GM19023 (cell line): Measurements from ENCODE around the gene ABCC9.
"Not testable (repeated sequence)": the region's sequence is repeated elsewhere in the genome, so short reads cannot be mapped to it uniquely, and the experiment has no call there.

Source experiments
- ATAC-seq: cut with Tn5 transposase; IDR thresholded peaks from one replicate; pipeline ENCODE4 v1.9.1; 2021; ENCODE audit warnings: mild to moderate bottlenecking, moderate library complexity; ENCODE audit not compliant: unreplicated experiment

ABCC9 gene

DNA sequence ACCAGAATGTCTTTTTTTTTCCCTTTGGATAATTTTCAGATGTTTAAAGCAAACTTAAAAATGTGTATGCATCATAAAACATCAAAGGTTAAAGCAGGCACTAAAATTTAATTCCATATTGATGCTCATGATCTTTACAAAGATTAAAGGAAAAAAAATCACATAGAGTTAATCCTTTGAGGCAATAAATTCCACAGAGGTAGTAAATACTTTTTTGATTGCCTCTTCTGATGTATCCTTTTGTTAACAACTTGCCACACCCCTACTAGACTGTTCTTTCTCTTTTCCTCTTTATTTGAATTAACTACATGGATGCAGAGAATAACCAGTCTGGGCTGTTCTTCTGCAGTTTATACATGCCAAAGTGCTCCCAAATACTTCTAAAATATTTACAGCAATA, 121.5 kb downstream of the ABCC9 start:
- ATAC-seq: no peak

DNA sequence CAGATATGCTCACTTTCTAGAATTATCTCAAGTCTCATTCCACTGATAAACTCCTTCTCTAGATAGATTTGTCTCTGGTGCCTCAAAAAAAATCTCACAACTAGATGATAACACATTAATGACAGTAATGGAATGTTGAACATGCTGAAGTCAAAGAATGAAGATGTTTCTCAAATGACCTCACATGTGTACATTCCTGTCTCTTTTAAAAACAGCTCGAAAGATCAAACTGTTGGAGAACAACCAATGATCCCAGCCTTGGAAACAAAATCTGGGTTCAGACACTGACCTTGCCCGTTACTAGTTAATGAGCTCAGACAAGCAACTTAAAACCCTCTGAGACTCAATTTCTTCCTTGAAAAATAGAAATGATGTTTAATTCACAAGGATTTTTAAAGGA, 122.0 kb downstream of the ABCC9 start:
- ATAC-seq: no peak

DNA sequence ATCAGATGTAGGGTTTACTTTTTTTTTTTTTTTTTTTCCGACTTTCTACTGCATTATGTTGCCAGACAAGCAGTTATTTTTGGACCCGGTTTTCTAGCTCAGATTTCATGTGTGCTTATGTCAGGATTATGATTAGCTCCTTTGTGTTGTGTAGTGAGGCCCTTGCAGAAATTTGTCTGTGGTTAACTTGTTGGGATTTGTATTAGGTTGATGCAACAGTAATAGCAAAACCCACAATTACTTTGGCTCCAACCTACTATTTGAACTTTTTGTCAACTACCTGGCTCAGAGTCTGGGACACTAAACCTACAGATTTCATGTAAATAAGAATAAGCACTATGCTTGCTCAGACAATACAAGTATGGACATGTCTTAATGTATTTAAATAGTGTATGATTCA, 122.6 kb downstream of the ABCC9 start:
- no peak for ATAC-seq

DNA sequence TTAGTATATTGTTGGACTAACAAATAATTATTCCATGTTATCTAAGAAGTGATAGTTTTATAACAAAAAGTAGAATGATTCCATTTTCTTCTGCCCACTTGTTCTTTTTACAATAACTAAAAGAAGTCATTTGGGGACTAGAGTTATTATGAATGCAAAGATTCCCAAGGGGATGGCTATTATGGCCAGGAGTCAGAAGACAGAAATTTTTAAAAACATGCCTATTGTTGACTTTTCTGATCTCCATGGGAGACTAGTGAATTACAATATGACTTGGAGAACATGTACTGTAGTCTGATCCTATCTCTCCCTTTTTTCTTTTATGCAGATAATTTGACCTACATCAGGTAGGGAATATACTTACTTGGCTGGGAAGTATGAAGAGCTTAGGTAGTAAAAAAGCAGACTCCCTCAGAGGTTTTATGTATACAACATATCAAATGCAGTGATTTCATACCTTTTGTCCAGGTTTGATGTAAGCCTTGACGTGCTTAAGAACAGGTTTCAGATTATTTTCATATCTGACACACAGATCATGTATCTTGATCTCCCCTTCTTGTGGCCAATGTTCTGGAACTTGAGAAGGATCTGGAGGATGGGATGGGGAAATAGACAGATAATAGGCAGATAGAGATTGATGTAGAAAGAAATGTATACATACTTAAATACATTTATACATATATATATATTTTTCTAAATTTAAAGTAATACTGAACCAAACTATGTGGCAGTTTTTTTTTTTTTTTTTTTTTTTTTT, 125.7 kb downstream of the ABCC9 start:
- no peak for ATAC-seq

DNA sequence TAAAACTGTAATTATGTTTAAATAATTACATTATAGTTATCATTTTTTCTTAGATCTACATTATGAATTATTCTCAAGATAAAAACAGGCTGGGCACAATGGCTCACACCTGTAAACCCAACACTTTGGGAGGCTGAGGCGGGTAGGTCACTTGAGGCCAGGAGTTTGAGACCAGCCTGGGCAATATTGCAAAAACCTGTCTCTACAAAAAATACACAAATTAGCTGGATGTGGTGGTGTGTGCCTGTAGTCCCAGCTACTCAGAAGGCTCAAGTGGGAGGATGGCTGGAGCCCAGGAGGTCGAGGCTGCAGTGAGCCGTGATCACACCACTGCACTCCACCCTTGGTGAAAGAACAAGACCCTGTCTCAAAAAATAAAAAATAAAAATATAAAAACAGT, 126.4 kb downstream of the ABCC9 start:
- no peak for ATAC-seq

DNA sequence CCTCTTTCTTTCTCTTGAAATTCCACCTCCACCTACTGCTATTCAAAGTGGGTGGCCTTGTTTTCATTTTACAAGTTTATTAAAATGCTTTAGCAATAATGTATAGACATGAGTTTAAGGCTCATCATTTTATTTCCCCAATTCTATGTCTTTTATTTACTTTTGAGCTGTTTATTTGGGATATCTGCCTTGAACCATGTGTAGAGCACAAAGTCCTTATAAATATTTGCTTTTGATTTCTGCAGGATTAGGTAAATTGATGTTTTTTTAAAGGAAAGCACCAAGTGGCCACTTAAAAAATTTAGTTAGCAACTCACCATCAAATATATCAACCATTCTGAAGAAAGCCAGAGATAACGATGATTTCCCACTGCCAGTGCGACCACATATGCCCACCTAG, 126.9 kb downstream of the ABCC9 start:
- no peak for ATAC-seq

DNA sequence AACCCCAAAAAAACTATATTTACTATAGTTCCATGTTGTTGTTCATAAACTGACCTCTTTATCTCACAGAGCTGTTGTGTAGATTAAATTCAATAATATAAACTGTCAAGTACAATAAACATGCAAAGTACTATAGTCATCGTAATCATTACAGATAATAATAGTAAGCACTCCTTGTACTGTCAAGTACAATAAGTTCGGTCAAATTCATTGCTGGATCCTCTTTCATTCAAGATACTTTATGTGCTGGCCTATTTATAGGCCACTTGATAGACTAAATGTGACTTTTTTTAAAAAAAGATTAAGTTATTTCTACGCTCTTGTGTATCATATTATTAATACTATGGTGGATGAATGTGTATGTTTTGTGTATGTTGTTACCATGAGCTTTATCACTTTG, 127.5 kb downstream of the ABCC9 start:
- ATAC-seq: no peak

DNA sequence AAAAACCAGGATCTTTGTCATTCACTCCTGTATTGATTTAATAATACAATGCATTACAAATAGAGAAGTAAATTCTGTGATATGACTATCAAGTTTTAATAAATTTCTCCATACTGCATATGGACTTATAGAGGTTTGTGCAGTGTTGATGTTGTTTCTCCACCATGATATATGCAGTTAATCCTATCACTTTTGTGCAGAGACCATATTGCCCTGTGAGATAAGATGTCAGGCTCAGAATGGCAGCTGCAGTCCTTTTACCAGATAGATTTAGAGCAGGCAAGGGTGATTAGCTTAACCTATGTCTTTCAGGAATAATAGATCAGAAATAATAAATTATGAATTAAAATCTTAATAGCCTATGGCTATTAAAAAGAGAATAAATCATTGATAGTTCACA, 128.1 kb downstream of the ABCC9 start:
- no peak for ATAC-seq

DNA sequence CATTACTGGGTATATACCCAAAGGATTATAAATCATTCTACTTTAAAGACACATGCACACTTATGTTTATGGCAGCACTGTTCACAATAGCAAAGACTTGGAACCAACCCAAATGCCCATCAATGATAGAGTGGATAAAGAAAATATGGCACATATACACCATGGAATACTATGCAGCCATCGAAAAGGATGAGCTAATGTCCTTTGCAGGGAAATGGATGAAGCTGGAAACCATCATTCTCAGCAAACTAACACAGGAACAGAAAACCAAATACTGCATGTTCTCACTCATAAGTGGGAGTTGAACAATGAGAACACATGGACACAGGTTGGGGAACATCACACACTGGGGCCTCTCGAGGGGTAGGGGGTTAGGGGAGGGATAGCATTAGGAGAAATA, 128.9 kb downstream of the ABCC9 start:
- not testable (repeated sequence) for ATAC-seq

DNA sequence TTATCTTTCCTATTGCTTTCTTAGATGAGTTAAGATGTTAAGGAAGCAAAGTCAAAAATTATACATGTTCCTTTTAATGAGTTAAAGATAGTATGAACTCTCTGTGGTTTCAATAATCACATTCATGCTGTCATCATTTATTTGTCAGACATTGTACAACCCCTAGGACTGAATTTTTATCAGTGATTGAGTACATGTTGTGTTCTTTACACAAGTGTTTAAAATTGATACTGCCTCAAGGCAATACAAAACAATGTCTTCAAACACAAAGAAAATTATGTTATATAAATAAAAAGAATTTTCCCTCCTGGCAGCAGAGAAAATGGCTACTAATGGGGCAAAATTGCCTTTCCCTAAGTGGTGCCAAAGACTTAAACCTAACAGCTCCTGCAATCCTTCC, 132.1 kb downstream of the ABCC9 start:
- ATAC-seq: no peak

DNA sequence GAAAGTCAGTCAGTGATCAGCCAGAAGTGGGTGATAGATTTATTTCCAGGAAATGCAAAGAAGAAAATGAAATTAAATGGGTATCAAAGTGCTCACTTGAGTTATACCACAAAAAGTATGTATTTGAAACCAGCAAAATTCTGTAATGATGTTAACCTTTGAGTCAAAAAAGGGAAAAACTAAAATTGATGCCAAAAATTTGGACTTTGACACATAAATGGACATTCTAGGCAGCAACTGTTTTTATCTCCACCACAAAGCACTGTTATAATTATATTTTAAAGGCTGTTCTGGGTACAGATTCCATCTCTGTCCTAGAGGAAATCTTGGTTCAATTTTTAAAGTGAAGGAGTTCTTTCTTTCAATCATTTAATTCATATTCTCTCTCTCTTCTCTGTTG, 135.0 kb downstream of the ABCC9 start:
- no peak for ATAC-seq

DNA sequence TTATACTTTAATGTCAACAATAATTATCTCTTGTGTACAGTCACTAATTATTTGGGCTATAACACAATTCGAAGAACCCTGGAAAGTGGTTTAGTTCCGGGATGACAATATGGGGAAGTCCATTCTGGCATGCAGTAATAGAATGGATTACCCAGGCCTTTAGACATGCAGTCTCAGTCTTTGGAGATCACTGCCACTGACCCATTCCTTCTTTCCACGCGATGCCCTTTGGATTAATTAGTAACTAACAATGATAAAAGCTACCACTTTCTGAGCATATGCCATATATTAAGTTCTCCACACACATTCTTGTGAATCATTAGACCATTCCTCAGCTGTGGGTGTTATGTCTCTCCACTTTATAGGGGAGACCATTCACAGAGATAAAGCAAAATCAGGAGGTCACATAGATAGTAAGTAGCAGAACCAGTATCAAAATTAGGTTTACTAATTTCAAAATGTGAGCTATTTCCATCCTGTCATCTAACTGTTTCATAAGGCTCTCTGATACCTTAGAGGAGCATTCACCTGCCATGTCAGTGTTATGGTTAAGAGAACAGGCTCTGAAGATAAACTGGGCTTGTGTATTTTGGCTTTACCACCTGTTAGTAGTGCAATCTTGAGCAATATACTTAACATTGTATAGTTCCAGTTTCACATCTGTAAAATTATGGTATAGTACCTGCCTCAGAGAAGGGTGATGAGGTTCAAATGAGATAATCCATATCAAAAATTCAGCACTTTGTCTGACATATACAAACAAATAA, 139.5 kb downstream of the ABCC9 start:
- ATAC-seq: no peak

DNA sequence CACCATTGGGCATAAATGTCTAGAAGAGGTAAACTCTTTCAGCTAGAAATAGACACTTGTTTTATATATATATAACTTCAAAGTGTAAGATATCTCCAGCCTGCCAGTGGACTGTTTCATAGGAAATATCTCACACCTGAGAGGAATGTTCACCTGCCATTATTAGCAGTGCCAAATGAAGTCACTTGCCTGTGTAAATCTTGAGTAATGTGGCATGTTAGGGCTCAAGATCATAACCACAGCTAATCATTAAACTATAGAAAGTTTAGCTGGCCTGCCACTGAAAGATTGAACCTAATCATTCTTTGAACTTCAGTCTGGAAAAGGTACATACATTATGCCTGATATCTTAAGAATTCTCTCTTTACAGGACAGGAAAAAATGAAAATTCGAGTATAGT, 141.2 kb downstream of the ABCC9 start:
- ATAC-seq: no peak

DNA sequence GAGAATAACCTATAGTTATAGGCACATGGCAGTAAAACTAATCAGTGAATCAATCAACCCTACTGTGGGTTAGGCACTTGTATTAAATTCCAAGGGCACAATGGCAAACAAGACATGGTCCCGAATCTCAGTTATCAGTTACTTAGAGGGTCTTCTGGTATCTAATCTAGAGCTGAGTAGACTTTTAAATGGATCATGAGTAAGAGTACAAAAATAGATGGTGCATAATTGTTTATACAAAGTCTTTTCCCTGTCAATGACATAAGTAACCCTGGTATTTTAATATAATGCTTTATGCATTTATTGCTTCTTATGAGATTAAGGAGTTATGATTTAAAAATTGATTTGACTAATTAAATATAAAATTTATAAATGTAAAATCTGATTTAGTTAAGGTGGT, 143.7 kb downstream of the ABCC9 start:
- no peak for ATAC-seq

DNA sequence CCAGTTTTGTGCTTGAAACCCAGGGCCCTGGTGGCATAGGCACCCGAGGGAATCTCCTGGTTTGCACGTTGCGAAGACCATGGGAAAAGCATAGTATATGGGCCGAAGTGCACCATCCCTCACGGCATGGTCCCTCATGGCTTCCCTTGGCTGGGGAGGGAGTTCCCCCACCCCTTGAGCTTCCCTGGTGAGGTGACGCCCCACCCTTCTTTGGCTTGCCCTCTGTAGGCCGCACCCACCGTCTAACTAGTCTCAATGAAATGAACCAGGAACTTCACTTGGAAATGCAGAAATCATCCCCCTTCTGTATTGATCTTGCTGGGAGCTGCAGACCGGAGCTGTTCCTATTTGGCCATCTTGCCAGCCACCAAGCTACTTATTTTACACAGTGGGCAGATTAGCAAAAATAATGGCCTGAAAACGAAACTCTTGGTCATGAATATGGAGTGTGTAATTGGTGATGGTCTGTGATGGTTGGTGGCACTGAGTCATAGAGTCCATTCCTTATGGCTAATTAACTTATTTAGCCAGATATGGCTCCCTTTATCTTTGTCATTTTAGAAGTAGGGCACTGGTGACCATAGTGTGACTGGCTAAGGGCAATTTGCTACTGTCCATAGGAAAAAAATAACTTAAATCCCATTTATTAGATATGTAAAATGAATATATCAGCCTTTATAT, 145.4 kb downstream of the ABCC9 start:
- no peak for ATAC-seq

DNA sequence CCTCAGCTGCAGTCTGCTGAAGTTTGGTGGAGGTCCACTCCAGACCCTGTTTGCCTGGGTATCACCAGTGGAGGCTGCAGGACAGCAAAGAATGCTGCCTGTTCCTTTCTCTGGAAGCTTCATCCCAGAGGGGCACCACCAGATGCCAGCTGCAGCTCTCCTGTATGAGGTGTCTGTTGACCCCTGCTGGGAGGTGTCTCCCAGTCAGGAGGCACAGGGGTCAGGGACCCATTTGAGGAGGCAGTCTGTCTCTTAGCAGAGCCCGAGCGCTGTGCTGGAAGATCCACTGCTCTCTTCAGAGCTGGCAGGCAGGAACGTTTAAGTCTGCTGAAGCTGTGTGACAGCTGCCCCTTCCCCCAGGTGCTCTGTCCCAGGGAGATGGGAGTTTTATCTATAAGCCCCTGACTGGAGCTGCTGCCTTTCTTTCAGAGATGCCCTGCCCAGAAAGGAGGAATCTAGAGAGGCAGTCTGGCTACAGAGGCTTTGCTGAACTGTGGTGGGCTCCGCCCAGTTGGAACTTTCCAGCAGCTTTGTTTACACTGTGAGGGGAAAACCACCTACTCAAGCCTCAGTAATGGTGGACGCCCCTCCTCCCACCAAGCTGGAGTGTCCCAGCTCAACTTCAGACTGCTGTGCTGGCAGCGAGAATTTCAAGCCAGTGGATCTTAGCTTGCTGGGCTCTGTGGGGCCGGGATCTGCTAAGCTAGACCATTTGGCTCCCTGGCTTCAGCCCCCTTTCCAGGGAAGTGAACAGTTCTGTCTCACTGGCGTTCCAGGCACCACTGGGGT, 146.2 kb downstream of the ABCC9 start:
- not testable (repeated sequence) for ATAC-seq

DNA sequence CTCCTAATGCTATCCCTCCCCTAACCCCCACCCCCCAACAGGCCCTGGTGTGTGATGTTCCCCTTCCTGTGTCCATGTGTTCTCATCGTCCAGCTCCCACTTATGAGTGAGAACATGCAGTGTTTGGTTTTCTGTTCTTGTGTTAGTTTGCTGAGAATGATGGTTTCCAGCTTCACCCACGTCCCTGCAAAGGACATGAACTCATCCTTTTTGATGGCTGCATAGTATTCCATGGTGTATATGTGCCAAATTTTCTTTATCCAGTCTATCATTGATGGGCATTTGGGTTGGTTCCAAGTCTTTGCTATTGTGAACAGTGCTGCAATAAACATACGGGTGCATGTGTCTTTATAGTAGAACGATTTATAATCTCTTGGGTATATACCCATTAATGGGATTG, 151.5 kb downstream of the ABCC9 start:
- not testable (repeated sequence) for ATAC-seq

DNA sequence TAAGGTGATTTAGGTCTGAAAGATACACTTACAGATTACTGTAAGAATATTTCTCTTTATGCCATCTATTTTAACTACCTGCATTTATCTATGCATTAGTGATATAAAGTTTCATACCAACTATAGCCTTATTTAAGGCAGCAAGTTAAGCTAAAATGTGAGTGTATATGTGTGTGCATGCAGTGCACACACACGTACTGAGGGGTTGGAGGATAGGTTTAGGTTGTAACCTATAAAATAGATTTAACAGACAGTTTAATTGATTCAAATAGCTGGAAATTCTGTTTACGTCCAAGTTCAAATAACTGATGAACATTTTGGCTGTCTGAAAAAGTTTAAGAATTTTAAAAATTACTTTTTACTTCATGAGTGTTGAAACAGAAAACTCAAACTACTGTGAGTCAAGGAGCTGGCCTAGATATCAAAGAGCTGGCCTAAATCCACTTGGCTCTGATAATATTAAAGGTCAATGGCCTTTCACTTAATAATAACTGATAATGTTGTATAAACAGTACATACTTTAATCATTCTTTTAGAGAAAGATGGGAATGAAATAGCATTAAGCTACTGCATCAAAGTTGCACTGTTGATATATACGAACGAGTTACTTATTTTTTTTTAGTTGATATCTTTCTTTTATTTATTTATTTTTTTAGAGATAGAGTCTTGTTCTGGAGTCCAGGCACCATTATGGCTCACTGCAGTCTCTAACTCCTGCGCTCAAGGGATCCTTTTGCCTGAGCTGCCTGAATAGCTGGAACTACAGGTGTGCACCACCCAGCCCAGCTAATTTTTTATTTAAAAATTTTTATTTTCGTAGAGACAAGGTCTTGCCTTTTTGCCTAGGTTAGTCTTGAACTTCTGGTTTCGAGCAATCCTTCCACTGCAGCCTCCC, 152.9 kb downstream of the ABCC9 start:
- no peak for ATAC-seq

DNA sequence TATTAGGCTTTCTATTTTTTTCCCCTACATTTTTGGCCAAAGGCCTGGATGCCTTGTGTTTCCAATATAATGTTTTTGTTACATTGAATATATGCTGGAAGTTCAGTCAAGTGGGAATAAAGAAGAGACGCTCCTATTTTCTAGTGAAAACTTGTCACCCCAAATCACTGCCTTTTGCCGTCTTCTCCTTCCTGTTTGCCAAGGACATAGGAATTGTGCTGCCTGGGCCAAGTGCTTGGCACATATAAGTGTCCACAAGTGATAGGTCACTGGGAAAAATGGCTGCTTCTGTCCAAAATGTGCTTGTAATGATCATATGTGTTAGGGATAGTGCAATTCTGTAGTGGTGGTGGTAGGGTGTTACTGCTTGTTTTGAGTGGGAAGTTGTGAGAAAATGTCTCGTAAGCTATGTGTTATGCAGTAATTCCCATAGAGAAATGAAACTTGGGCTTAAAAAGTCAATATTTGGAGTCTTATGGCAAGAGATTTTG, 155.1 kb downstream of the ABCC9 start:
- ATAC-seq: no peak

DNA sequence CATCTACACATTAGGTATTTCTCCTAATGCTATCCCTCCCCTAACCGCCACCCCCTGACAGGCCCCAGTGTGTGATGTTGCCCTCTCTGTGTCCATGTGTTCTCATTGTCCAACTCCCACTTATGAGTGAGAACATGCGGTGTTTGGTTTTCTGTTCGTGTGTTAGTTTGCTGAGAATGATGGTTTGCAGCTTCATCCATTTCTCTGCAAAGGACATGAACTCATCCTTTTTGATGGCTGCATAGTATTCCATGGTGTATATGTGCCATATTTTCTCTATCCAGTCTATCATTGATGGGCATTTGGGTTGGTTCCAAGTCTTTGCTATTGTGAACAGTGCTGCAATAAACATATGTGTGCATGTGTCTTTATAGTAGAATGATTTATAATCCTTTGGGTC, 158.5 kb downstream of the ABCC9 start:
- not testable (repeated sequence) for ATAC-seq
